Right renal pelvis (tissue), 4 donors: ENCODE measurements around the gene PICK1. TPM values are rescaled to one million over a fixed set of nuclear protein-coding genes. Genes with fewer than 3 reads are reported as not detected.

Experiments
- DNase-seq, 4 donors: peaks; one replicate each; pipeline ENCODE4 v3.0.0-alpha.2; 2013; ENCODE audit warnings: low read depth in 4 of 4, low spot score in 3 of 4, missing footprints in 1 of 4
- polyA plus RNA-seq, 4 donors: library from polyadenylated mRNA; unstranded; fragments of 120-200 nt; gene quantifications; one replicate each; pipeline ENCODE4 v1.2.1, GENCODE V29; 2013; ENCODE audit not compliant: insufficient read length in 4 of 4

PICK1 gene
- polyA plus RNA-seq, result 10 to 100 TPM; 27.5 to 38.8 (median 29.3) TPM

- peak; percentile 81 to 87 (median 86) for DNase-seq
Observed at GRCh38 chr22:38056969-38057891, at the start of gene PICK1. Gene PICK1, plus strand, starts transcription at chr22:38057404. Its CDS starts 406 bp downstream, at chr22:38057810.

GRCh38 chr22:38009000-38009806, 48.0 kb upstream of the PICK1 start:
- no peak for DNase-seq

GRCh38 chr22:38012604-38013072, 44.6 kb upstream of the PICK1 start:
- DNase-seq, result no peak

GRCh38 chr22:38014083-38014482, 43.1 kb upstream of the PICK1 start:
- no peak for DNase-seq

- no peak for DNase-seq
Observed at GRCh38 chr22:38016182-38017151, 40.7 kb upstream of the PICK1 start.

- no peak for DNase-seq
Observed at GRCh38 chr22:38017272-38017920, 39.8 kb upstream of the PICK1 start.

GRCh38 chr22:38017939-38018885, 39.0 kb upstream of the PICK1 start:
- no peak for DNase-seq

GRCh38 chr22:38018938-38019827, 38.0 kb upstream of the PICK1 start:
- no peak for DNase-seq

- DNase-seq, result no peak
Observed at GRCh38 chr22:38021206-38021605, 36.0 kb upstream of the PICK1 start.

GRCh38 chr22:38023045-38023444, 34.2 kb upstream of the PICK1 start:
- DNase-seq, result no peak

GRCh38 chr22:38025514-38025913, 31.7 kb upstream of the PICK1 start:
- DNase-seq, result no peak

GRCh38 chr22:38026130-38027111, 30.8 kb upstream of the PICK1 start:
- no peak for DNase-seq

- DNase-seq, result no peak
Observed at GRCh38 chr22:38027487-38027886, 29.7 kb upstream of the PICK1 start.

GRCh38 chr22:38028344-38029130, 28.7 kb upstream of the PICK1 start:
- no peak for DNase-seq

GRCh38 chr22:38029370-38029769, 27.8 kb upstream of the PICK1 start:
- DNase-seq, result no peak

GRCh38 chr22:38029901-38030300, 27.3 kb upstream of the PICK1 start:
- DNase-seq, result no peak
